Endothelial cell of umbilical vein (primary cell): Measurements from ENCODE around the gene MINDY4. TPM values are rescaled to one million over a fixed set of nuclear protein-coding genes. Genes with fewer than 3 reads are reported as not detected.

Source experiments
- BruUV-seq: library from RNA; stranded (reverse); fragments of 400-500 nt; replicated peaks from 2 replicates; lab custom pipeline; 2021; lab: Mats Ljungman, UMichigan
- CTCF ChIA-PET: fragments of 300-600, 350-600 bp; sonication (Branson Sonifier 250); formaldehyde crosslinking; loops from one replicate; lab custom pipeline; 2021; ENCODE audit warnings: antibody characterized with exemption, inconsistent platforms; lab: Charles Lee
- POLR2A ChIA-PET: fragments of 300-600, 350-600 bp; sonication (Branson Sonifier 250); formaldehyde crosslinking; loops from one replicate; lab custom pipeline; 2021; ENCODE audit warnings: antibody characterized with exemption, inconsistent platforms; lab: Charles Lee
- DNase-seq: peaks from one replicate; pipeline ENCODE4 v3.0.0-alpha.2; 2011; ENCODE audit warnings: low read depth, low spot score
- FAIRE-seq: peaks from 2 replicates; lab custom pipeline; 2011; peaks lifted over from hg19 to GRCh38; lab: Jason Lieb, UNC
- H2AFZ ChIP-seq: 2 replicates; pipeline ENCODE4 v1.6.0; 2012; ENCODE audit warnings: low read depth, low read length, control low read depth, inconsistent platforms
- H3K27ac ChIP-seq: 2 replicates; pipeline ENCODE4 v1.5.1; 2011; ENCODE audit warnings: low read depth, mild to moderate bottlenecking, control low read depth, low read length, moderate library complexity; ENCODE audit not compliant: insufficient read depth
- H3K27me3 ChIP-seq, 2 experiments: 2 replicates each; pipeline versions ENCODE4 v1.6.0 to v1.6.1; 2011; ENCODE audit warnings: low read length in 2 of 2, mixed read lengths in 1 of 2; ENCODE audit not compliant: control insufficient read depth in 2 of 2, insufficient read depth in 2 of 2
- H3K36me3 ChIP-seq, 2 experiments: 2 replicates in 1 of 2; 3 replicates in 1 of 2; pipeline ENCODE4 v1.5.1; 2011; ENCODE audit warnings: low read length in 2 of 2, mild to moderate bottlenecking in 1 of 2, moderate library complexity in 1 of 2; ENCODE audit not compliant: control insufficient read depth in 2 of 2, insufficient read depth in 2 of 2; ENCODE audit errors: extremely low read depth in 1 of 2
- H3K4me1 ChIP-seq: 3 replicates; pipeline ENCODE4 v1.5.1; 2011; ENCODE audit warnings: mild to moderate bottlenecking, low read length; ENCODE audit not compliant: control insufficient read depth, insufficient read depth; ENCODE audit errors: extremely low read depth
- H3K4me2 ChIP-seq: 2 replicates; pipeline ENCODE4 v1.6.1; 2011; ENCODE audit warnings: low read length, control low read depth, mixed read lengths; ENCODE audit not compliant: insufficient read depth
- H3K4me3 ChIP-seq, 3 experiments: fragments of 200-600 bp in 1 of 3; sonication (generic), shearing (Covaris generic) in 1 of 3; replicated peaks in 1 of 3; 2 replicates each; pipeline ENCODE4 v1.5.1; 2011 to 2016; ENCODE audit warnings: control low read depth in 3 of 3, low read length in 3 of 3, mild to moderate bottlenecking in 2 of 3, inconsistent platforms in 1 of 3, low read depth in 1 of 3, moderate library complexity in 1 of 3; ENCODE audit not compliant: insufficient read depth in 1 of 3
- H3K79me2 ChIP-seq: 2 replicates; pipeline ENCODE4 v1.6.0; 2012; ENCODE audit warnings: low read length, inconsistent platforms; ENCODE audit not compliant: control insufficient read depth, insufficient read depth
- H3K9ac ChIP-seq: replicated peaks from 2 replicates; pipeline ENCODE3; 2011; ENCODE audit warnings: low read length, control low read depth; ENCODE audit not compliant: insufficient read depth; ENCODE audit errors: extremely low read depth
- H3K9me1 ChIP-seq: replicated peaks from 3 replicates; pipeline ENCODE4 v1.6.0; 2011; ENCODE audit warnings: mild to moderate bottlenecking, low read length; ENCODE audit not compliant: control insufficient read depth, insufficient read depth; ENCODE audit errors: extremely low read depth
- H3K9me3 ChIP-seq: replicated peaks from 2 replicates; pipeline ENCODE4 v1.5.1; 2012; ENCODE audit warnings: low read length, inconsistent platforms; ENCODE audit not compliant: control insufficient read depth, insufficient read depth
- H4K20me1 ChIP-seq: replicated peaks from 2 replicates; pipeline ENCODE3; 2011; ENCODE audit warnings: mild to moderate bottlenecking, low read length; ENCODE audit not compliant: control insufficient read depth, insufficient read depth; ENCODE audit errors: extremely low read depth
- EZH2 ChIP-seq: IDR thresholded peaks from 2 replicates; pipeline ENCODE4 v1.6.1; 2012; ENCODE audit warnings: borderline replicate concordance, low read depth, mild to moderate bottlenecking, moderate library complexity, low read length, inconsistent platforms; ENCODE audit not compliant: severe bottlenecking
- FOS ChIP-seq: IDR thresholded peaks from 2 replicates; pipeline ENCODE4 v1.6.1; 2011; ENCODE audit warnings: mild to moderate bottlenecking, low read length, moderate library complexity, borderline replicate concordance; ENCODE audit not compliant: insufficient read depth
- GATA2 ChIP-seq: IDR thresholded peaks from 2 replicates; pipeline ENCODE4 v1.7.0; 2011; ENCODE audit warnings: low read depth, mild to moderate bottlenecking, moderate library complexity, mixed read lengths, low read length; ENCODE audit not compliant: insufficient read length, insufficient read depth
- JUN ChIP-seq: IDR thresholded peaks from 2 replicates; pipeline ENCODE4 v1.6.1; 2011; ENCODE audit warnings: borderline replicate concordance, low read depth; ENCODE audit not compliant: insufficient read length, insufficient read depth
- MAX ChIP-seq: IDR thresholded peaks from 2 replicates; pipeline ENCODE4 v1.6.1; 2011; ENCODE audit not compliant: insufficient read depth, insufficient read length
- MYC ChIP-seq: IDR thresholded peaks from one replicate; pipeline ENCODE4 v1.6.1; 2011; ENCODE audit warnings: mild to moderate bottlenecking, low read depth, low read length
- POLR2A ChIP-seq: IDR thresholded peaks from 2 replicates; pipeline ENCODE4 v1.6.1; 2012; ENCODE audit warnings: low read depth, mild to moderate bottlenecking, control low read depth, low read length
- POLR2AphosphoS5 ChIP-seq: IDR thresholded peaks from 2 replicates; pipeline ENCODE4 v1.6.1; 2012; ENCODE audit warnings: low read depth, mild to moderate bottlenecking, control low read depth, low read length, moderate library complexity; ENCODE audit not compliant: insufficient read depth
- dilution Hi-C: fragments of 300-500 bp; cut with MboI; formaldehyde crosslinking; loops from one replicate; pipeline ENCODE4 v1.15.0; 2019; ENCODE audit warnings: low sequenced_read_pairs; ENCODE audit not compliant: extremely low pct_ligation_motif_present
- intact Hi-C: fragments of 100-400 bp; cut with micrococcal nuclease; formaldehyde crosslinking; loops from one replicate; pipeline ENCODE4 v1.10.0; 2022
- polyA plus RNA-seq, 4 experiments: library from polyadenylated mRNA; depleted of rRNA in 3 of 4; stranded (reverse) in 3 of 4; unstranded in 1 of 4; fragments of >200 nt; gene quantifications; 2 replicates each; pipeline versions ENCODE4 v1.2.1 to v1.2.3, GENCODE V29; 2011 to 2012; ENCODE audit warnings: missing spikeins in 1 of 4
- total RNA-seq: library from RNA; stranded (reverse); gene quantifications from 2 replicates; pipeline ENCODE4 v1.2.3, GENCODE V29; 2021
- TF ChIP-seq, protein P1 (sequence below), 2 donors: IDR thresholded peaks; 1 replicate in 1 of 2; 2 replicates in 1 of 2; pipeline ENCODE4 v1.5.1; 2011; ENCODE audit warnings: low read length in 2 of 2, mild to moderate bottlenecking in 2 of 2, moderate library complexity in 2 of 2, control low read depth in 1 of 2, inconsistent platforms in 1 of 2, low read depth in 1 of 2; ENCODE audit not compliant: insufficient read depth in 1 of 2; ENCODE audit errors: extremely low read depth in 1 of 2

MINDY4 gene
- total and polyA plus RNA-seq, 2 donors (not counting 3 experiments of a cell fraction or from before 2014, with no cell fraction given) = 2.2 to 4.7 TPM

- intact Hi-C loops (no loop called here), dilution Hi-C loops (no loop called here)
- ChIA-PET CTCF (no interaction called here), POLR2A (no interaction called here)
- Histone ChIP-seq H3K4me3 (no peak overlapping the region), H4K20me1 (no peaks in the 10 kb centered on the region), H2AFZ (no peak overlapping the region), H3K9me3 (no peaks in the 10 kb centered on the region), H3K9ac (no peak overlapping the region), H3K4me2 (no peak overlapping the region), H3K27me3 (peaks cover 11 to 14% of the 10 kb centered on the region in 2 experiments), H3K4me1 (no peaks in the 10 kb centered on the region), H3K36me3 (no peaks in the 10 kb centered on the region), H3K79me2 (no peaks in the 10 kb centered on the region), H3K9me1 (no peaks in the 10 kb centered on the region), H3K27ac (no peak overlapping the region)
- no peak for DNase-seq
- BruUV-seq = no TSS peak
- no peak for FAIRE-seq
- TF ChIP-seq GATA2 = no peak
- TF ChIP-seq FOS = no peak
- TF ChIP-seq POLR2A = no peak
- TF ChIP-seq POLR2AphosphoS5 = no peak
- TF ChIP-seq EZH2 = no peak
- TF ChIP-seq JUN = no peak
- TF ChIP-seq MYC = no peak
- no peak for TF ChIP-seq MAX
- TF ChIP-seq, protein P1, sequence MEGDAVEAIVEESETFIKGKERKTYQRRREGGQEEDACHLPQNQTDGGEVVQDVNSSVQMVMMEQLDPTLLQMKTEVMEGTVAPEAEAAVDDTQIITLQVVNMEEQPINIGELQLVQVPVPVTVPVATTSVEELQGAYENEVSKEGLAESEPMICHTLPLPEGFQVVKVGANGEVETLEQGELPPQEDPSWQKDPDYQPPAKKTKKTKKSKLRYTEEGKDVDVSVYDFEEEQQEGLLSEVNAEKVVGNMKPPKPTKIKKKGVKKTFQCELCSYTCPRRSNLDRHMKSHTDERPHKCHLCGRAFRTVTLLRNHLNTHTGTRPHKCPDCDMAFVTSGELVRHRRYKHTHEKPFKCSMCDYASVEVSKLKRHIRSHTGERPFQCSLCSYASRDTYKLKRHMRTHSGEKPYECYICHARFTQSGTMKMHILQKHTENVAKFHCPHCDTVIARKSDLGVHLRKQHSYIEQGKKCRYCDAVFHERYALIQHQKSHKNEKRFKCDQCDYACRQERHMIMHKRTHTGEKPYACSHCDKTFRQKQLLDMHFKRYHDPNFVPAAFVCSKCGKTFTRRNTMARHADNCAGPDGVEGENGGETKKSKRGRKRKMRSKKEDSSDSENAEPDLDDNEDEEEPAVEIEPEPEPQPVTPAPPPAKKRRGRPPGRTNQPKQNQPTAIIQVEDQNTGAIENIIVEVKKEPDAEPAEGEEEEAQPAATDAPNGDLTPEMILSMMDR (IDR thresholded peaks at IDR 0.05; ENCODE audit: extremely low read depth in 1 of 2, insufficient read depth in 1 of 2, low read depth in 1 of 2, low read length in 2 of 2) = no peak
Measured at GRCh38 chr7:30726296-30727006, 44.8 kb upstream of the MINDY4 start.
